Psoas muscle (tissue), 8 donors: ENCODE results near the gene ATP5F1D. TPM values are rescaled to one million over a fixed set of nuclear protein-coding genes. Genes with fewer than 3 reads are reported as not detected.

ENCODE experiments used
- ATAC-seq, 4 donors: fragments of 200-7000 bp; cut with Tn5 transposase; one replicate each; pipeline ENCODE4 v1.9.1; 2020; ENCODE audit warnings: moderate library complexity in 3 of 4, mild to moderate bottlenecking in 2 of 4
- DNase-seq, 2 donors: peaks; one replicate each; pipeline ENCODE4 v3.0.0-alpha.2; 2020
- H3K27ac ChIP-seq: fragments of 200-600 bp; one replicate; pipeline ENCODE4 v1.8.0; 2022
- H3K27me3 ChIP-seq, 3 donors: fragments of 200-600 bp in 1 of 3; one replicate each; pipeline versions ENCODE4 v1.6.1 to v1.8.0; 2013 to 2022; ENCODE audit warnings: low read length in 2 of 3, mild to moderate bottlenecking in 2 of 3, moderate library complexity in 1 of 3; ENCODE audit not compliant: insufficient read depth in 3 of 3
- H3K36me3 ChIP-seq, 2 donors: fragments of 200-600 bp in 1 of 2; one replicate each; pipeline versions ENCODE4 v1.6.1 to v1.8.0; 2013 to 2022; ENCODE audit warnings: low read depth in 1 of 2, mild to moderate bottlenecking in 1 of 2, moderate library complexity in 1 of 2; ENCODE audit not compliant: insufficient read depth in 1 of 2
- H3K4me1 ChIP-seq: fragments of 200-600 bp; one replicate; pipeline ENCODE4 v1.8.0; 2022
- H3K4me3 ChIP-seq: fragments of 200-600 bp; one replicate; pipeline ENCODE4 v1.8.0; 2022; ENCODE audit warnings: mild to moderate bottlenecking
- H3K9me3 ChIP-seq: fragments of 200-600 bp; one replicate; pipeline ENCODE4 v1.8.0; 2022
- WGBS, 3 donors: extraction: QIAGEN DNeasy Blood & Tissue Kit; methylation state at CpG; one replicate each; pipeline versions ENCODE4 v1.1.6 to v1.1.7; 2013; 5-methylcytosine and 5-hydroxymethylcytosine counted together
- intact Hi-C, 2 donors: fragments of 100-400 bp; cut with DNase I; formaldehyde crosslinking; loops; one replicate each; pipeline versions ENCODE4 v1.11.0 to v1.14.2; 2022
- polyA plus RNA-seq, 3 donors: library from polyadenylated mRNA; stranded (reverse); fragments of 200-250 nt; gene quantifications; one replicate each; pipeline ENCODE4 v1.2.3, GENCODE V29; 2013
- total RNA-seq, 4 donors: library from RNA; stranded (reverse); fragmentation: NEBNext Ultra II Directional in 2 of 4; extraction: Animal tissue kit (Norgen Biotek cat#: 25700) in 2 of 4; gene quantifications; one replicate each; pipeline versions ENCODE4 v1.2.1 to v1.2.4, GENCODE V29; 2021 to 2023
- TF ChIP-seq, protein P1 (sequence below): fragments of 200-600 bp; IDR thresholded peaks from one replicate; pipeline ENCODE4 v1.8.0; 2022; ENCODE audit warnings: antibody characterized with exemption
- donor health status: healthy with polysubstance abuse.
- donor health status: DM: no; HTN: no; CAD: no; lungs with moderate emphysema.
- donor health status: Bipolar disorder and iron deficiency.
- donor health status: healthy.
- donor health status: DM: yes; HTN: yes; CAD: no.
- donor health status: DM: no; HTN: no; CAD: no.
- donor health status: DM: no; HTN: no; CAD: no.
- donor health status: DM: yes; HTN: yes; CAD: no.

ATP5F1D gene
- total and polyA plus RNA-seq, 7 donors: 310 to 858 (median 509) TPM

DNA sequence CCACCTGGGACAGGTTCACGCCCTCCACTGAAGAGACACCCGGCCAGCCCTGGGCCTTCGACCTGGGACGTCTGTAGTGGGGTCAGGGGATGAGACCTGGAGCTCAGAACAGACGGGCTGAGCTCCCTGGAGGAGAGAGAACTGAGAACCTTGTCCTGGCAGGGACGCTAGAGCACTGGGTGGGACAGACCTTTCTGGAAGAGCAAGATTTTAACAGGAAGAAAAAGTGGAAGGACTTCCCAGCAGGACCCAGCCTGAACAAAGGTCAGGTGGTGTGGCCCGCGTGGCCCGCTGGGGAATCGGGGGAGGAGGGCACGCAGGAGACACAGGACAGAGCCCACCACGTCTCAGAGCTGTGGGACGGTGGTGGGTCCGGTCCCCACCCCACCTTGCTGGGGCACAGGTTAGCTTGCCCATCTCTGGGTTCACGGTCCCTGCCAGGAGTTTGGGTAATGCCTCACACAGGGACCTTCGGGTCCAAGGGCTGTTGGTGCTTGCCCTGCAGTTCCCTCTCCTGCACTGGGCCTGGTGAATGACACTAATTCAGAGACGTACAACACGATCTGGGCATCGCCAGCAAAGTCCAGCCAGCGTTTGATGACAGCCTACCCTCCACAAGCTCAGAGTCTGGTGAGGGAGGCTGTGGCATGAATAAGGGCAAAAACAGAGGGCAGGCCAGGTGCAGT, 42.9 kb downstream of the ATP5F1D start:
- H3K27me3 ChIP-seq: peaks cover 0 to 49% (median 31%) of the 10 kb centered on the region in 3 donors
- H3K27ac ChIP-seq: no peak overlapping the region
- ATAC-seq (no peak), DNase-seq (no peak)
- no peaks in the 10 kb centered on the region for H3K9me3 ChIP-seq
- peaks cover 5% of the 10 kb centered on the region for H3K4me1 ChIP-seq
- intact Hi-C loops: loop anchor here (5.0 to 10.0 kb wide), 3 partner anchors 160 to 240 kb away; partner anchors contain the start of genes ADAMTSL5 (in 1 of the 2) and PLK5 (in 1 of the 2)
- TF ChIP-seq, protein P1, sequence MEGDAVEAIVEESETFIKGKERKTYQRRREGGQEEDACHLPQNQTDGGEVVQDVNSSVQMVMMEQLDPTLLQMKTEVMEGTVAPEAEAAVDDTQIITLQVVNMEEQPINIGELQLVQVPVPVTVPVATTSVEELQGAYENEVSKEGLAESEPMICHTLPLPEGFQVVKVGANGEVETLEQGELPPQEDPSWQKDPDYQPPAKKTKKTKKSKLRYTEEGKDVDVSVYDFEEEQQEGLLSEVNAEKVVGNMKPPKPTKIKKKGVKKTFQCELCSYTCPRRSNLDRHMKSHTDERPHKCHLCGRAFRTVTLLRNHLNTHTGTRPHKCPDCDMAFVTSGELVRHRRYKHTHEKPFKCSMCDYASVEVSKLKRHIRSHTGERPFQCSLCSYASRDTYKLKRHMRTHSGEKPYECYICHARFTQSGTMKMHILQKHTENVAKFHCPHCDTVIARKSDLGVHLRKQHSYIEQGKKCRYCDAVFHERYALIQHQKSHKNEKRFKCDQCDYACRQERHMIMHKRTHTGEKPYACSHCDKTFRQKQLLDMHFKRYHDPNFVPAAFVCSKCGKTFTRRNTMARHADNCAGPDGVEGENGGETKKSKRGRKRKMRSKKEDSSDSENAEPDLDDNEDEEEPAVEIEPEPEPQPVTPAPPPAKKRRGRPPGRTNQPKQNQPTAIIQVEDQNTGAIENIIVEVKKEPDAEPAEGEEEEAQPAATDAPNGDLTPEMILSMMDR: no peak
- 72 to 85% (median 75%) methylated on average over 20 of the region's 20 CpGs for WGBS, 3 donors
- no peak overlapping the region for H3K4me3 ChIP-seq
- peaks cover 0 to 14% of the 10 kb centered on the region in 2 donors for H3K36me3 ChIP-seq

DNA sequence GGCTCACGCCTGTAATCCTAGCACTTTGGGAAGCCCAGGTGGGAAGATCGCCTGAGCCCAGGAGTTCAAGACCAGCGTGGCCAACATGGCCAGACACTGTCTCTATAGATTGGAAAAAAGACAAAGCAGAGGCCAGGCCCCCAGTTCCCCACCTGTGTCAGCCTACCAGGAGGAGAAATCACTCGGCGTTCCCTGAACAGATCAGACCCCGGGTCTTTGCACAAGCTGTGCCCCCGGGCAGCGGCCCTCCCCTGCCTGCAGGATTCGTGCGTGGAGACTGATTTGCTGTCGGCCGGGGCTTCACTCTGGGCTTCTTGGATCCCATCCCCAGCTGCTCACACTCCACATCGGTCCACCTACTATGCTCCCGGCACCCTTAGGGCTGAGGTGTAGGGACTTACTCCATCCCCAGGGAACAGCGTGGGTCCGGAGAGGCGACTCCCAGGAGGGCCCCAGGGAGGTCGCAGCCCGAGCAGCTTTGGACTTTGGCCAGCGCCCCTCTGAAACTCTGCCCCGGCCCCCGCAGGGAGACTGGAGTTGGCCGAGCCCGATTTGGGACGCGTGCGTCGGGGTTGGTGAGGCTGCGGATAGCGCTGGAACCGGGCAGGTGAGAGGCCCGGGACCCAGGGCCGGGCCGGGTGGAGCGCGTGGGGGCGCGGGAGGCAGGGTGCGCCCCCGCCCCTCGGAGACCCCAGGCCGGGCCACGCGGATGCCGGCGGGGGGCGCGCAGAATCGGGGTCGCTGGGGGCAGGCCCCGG, 43.6 kb downstream of the ATP5F1D start:
- ATAC-seq (no peak), DNase-seq (no peak)
- TF ChIP-seq, protein P1: no peak
- 16 to 37% (median 22%) methylated on average over 26 to 51 of the region's 51 CpGs for WGBS, 3 donors
- no peaks in the 10 kb centered on the region for H3K9me3 ChIP-seq
- no peak overlapping the region for H3K4me3 ChIP-seq
- intact Hi-C loops: loop anchor here (5.0 to 10.0 kb wide), 3 partner anchors 160 to 240 kb away; partner anchors contain the start of genes ADAMTSL5 (in 1 of the 2) and PLK5 (in 1 of the 2)
- H3K27me3 ChIP-seq: peaks cover 0 to 57% (median 31%) of the 10 kb centered on the region in 3 donors
- H3K27ac ChIP-seq: no peak overlapping the region
- peaks cover 5% of the 10 kb centered on the region for H3K4me1 ChIP-seq
- peaks cover 0 to 7% of the 10 kb centered on the region in 2 donors for H3K36me3 ChIP-seq

DNA sequence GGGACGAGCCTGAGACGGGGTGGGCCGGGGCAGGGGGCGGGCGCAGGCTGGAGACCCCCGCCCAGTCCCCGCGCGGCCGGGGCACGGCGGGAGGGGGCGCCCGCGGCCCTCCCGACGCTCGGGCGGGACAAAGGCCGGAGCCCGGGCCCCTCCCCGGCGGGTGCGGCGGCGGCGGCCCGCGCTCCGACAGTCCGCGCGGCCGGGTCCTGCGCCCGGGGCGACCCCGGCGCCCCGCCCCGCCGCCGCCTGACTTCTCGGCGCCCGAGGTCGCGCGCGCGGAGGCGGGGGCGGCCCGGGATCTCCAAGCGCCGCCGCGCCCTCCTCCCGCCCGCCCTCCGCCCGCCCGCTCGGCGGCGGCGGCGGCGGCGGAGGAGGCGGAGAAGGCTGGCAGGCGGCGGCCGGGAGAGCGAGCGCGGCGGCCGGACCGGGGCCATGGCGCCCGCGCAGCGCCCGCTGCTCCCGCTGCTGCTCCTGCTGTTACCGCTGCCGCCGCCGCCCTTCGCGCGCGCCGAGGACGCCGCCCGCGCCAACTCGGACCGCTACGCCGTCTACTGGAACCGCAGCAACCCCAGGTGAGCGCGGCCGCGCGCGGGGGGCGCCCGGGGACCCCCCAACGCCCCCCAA, 44.3 kb downstream of the ATP5F1D start, which contains the start of gene EFNA2:
Gene EFNA2, plus strand, starts transcription at position 137 of the 624 bp plus-strand sequence. Its CDS starts 296 bp downstream, at position 433.
- Histone ChIP-seq H3K4me3 (no peak within 1 kb of the TSS), H3K27ac (no peak within 1 kb of the TSS), H3K36me3 (peaks cover 0 to under 1% of the 10 kb centered on the region in 2 donors), H3K27me3 (peaks cover 0 to 60% (median 31%) of the 10 kb centered on the region in 3 donors), H3K9me3 (no peaks in the 10 kb centered on the region), H3K4me1 (peaks cover 5% of the 10 kb centered on the region)
- DNase-seq (no peak), ATAC-seq (no peak)
- intact Hi-C loops: loop anchor here (10.0 kb wide), 2 partner anchors 159 to 239 kb away; partner anchors contain the start of gene PLK5 (in 1 of the 2)
- TF ChIP-seq, protein P1: no peak
- 0 to 1% (median 0%) methylated on average over 10 to 113 of the region's 113 CpGs for WGBS, 3 donors

DNA sequence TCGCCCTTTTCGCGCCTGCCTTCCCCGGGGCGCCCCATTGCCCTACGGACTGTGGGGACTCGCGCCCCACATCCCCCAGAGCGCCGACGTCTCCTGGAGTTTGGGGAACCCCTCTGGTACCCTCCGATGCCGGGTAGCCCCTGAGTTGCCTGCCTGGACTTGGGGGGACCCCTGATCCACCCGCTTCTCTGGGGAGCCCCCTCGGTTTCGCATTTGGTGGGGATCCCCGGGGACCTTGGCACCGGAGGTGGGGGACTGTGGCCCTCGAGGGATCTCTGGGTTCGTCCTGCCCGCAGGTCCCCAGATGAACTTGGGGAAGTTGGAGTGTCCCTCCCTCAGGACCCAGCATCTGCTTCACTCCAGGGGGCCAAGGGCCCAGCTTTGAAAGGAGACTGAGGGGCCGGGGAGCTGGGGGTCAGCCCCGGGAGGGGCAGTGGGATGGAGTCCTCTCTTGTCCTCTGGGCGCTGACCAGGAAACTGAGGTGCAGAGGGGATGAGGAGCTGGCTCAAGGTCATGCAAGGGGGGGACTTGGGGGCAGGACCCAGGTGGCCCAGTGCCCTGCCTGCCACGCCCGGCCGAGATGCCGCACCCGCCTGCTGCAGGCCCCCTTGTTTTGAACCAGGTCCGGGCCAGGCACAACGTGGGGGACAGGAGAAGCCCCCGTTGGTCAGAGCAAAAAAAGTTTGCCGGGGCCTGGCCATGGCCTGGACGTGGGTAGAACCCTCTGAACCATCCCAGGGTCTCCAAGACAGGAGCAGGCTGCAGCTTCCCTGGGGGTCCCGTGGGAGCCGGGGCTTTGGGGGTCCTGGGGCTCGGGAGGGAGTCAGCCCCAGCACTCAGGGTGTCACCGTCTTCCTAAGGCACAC, 45.2 kb downstream of the ATP5F1D start:
- no peak for ATAC-seq
- H3K9me3 ChIP-seq: no peaks in the 10 kb centered on the region
- DNase-seq: no peak
- H3K4me1 ChIP-seq: peaks cover 5% of the 10 kb centered on the region
- WGBS, 3 donors: 22 to 31% (median 28%) methylated on average over 26 to 38 of the region's 38 CpGs
- H3K4me3 ChIP-seq: no peak overlapping the region
- H3K36me3 ChIP-seq: no peaks in the 10 kb centered on the region
- TF ChIP-seq, protein P1: no peak
- H3K27me3 ChIP-seq: peaks cover 0 to 65% (median 33%) of the 10 kb centered on the region in 3 donors
- intact Hi-C loops: loop anchor here (10.0 kb wide), 2 partner anchors 158 to 238 kb away; partner anchors contain the start of gene PLK5 (in 1 of the 2)
- no peak overlapping the region for H3K27ac ChIP-seq
